GM19452 (cell line): ENCODE results near the gene GALNS.

Experiments used
- ATAC-seq: cut with Tn5 transposase; IDR thresholded peaks from one replicate; pipeline ENCODE4 v1.9.1; 2021; ENCODE audit not compliant: unreplicated experiment

The GALNS gene

DNA sequence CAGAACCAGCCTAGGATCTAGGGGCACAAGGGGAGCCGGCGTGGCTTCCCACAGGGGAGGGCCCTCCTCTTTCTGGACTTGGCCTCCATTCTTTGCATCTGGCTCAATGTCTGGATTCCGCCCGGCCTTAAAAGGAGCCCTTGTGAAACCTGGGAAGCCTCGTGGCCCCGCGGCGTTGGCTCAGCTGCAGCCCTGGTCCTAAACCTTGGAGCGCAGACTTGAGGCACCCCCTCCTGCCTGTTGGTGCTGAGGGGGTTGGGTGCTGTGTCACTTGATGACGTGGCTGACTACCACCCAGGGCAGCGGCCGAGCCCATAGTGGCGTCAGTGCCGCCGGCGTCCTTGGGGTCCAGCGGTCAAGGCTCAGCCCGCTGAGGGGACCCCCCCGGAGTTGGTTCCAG lies 4.6 kb upstream of the GALNS start:
- ATAC-seq, result no peak

GRCh38 chr16:88859381-88860091 lies 2.8 kb upstream of the GALNS start:
- no peak for ATAC-seq

DNA sequence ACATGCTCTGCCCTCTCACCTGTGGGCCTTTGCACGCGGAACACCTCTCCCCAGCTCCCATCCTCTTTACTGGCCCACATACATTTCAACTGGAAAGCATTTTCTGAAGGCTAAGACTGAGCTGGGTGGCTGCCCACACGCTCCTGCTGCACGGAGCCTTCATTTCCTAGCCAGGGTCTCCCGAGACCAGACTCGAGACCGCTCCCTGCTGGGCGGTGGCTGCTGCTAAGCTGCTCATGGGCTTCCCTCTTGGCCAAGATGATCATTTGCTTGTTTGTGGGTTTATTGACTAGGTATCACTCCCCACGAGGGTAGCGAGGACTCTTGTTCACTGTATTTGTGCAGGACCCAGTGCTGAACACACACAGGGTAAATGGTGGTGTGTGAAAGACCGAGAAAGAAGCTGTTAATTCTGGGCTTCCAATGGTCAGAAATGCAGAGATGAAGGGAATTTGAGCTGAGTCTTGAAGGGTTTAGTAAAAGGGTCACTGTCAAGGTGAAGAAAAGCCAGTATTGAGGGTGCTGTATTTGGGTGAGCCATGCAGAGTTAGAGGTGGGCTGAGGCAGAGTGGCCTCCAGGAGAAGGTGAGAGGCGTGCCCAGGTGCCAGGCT lies 1.1 kb upstream of the GALNS start:
- ATAC-seq, result no peak

- no peak for ATAC-seq
Observed at GRCh38 chr16:88856122-88856827, 472 bp downstream of the GALNS start.

DNA sequence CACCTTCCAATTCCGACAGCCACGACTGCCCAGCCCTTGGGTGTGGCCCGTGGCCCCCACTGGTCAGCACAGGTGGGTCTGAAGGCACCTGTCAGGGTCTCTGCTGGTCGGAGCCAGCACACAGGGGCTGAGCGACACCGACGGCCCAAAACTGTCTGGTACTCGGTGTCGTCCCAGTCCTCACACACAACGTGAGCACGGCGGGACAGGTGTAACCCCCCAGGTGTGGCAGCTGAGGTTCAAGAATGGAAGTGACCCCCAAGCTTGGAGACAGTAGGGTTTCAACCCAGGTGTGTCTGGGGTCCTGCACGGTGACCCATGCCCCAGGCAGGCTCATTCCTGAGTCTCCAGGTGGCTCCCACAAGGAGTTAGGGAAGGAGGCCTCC lies 1.0 kb downstream of the GALNS start:
- ATAC-seq, result no peak

GRCh38 chr16:88855176-88855575 lies 1.6 kb downstream of the GALNS start:
- no peak for ATAC-seq

GRCh38 chr16:88854306-88855111 lies 2.2 kb downstream of the GALNS start:
- no peak for ATAC-seq

GRCh38 chr16:88853325-88853941 lies 3.3 kb downstream of the GALNS start:
- ATAC-seq, result no peak

DNA sequence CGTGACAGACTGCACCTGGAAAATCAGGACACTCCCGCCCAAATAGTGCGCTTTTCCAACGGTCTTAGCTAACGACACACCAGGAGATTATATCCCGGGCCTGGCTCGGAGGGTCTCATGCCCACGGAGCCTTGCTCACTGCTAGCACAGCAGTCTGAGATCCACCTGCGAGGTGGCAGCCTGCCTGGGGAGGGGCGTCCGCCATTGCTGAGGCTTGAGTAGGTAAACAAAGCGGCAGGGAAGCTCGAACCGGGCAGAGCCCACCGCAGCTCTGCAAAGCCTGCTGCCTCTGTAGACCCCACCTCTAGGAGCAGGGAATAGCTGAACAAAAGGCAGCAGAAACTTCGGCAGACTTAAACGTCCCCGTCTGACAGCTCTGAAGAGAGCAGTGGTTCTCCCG lies 5.1 kb downstream of the GALNS start:
- ATAC-seq, result no peak

DNA sequence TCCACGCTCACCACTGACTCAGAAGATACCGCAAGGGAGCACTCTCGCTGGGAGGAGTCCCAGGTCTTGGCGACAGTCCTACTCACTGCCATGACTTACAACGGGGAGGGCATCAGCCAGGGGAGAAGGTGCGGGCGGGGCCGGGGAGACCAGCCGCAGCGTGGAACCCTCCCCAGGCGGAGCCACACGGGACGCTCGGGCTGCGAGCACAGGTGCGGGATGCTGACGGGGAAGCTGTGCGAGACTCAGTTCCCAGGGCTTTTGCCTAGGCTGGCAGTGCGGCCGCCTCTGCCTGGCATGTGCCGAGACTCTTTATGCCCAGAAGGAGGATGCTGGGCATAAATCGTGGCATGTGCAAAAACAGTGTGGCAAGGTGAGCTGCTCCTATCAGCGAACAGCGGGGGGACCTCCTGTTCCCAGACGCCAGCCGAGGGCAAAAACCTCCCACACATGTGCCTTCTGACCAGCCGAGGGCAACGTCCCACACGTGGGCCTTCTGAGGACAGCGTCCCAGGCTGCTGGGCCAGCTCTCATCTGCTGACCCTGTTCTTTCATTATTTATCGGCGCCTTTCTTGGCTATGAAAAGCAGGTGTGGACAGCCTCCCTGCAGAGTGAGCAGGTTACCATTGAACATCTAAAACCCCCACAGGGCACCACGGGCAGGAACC lies 6.1 kb downstream of the GALNS start:
- ATAC-seq, result no peak

GRCh38 chr16:88848557-88848956 lies 8.2 kb downstream of the GALNS start:
- ATAC-seq, result no peak

- ATAC-seq, result no peak
Observed at GRCh38 chr16:88847654-88848053, 9.1 kb downstream of the GALNS start.

DNA sequence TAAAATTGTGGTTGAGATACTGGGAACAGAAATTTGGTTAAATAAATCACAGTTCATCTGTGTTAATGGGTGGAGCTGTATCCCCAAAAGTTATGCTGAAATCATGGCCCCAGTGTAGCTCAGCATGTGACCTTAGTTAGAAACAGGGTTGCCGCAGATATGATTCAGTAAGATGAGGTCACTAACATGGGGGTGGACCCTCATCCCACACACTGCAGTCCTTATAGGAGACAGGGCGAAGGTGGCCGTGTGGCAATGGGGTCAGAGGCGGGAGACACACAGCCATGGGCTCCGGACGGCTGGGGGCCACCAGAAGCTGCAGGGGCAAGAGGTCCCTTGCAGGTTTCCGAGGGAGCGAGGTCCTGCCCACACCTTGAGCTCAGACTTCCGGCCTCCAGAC lies 10.7 kb downstream of the GALNS start:
- no peak for ATAC-seq

DNA sequence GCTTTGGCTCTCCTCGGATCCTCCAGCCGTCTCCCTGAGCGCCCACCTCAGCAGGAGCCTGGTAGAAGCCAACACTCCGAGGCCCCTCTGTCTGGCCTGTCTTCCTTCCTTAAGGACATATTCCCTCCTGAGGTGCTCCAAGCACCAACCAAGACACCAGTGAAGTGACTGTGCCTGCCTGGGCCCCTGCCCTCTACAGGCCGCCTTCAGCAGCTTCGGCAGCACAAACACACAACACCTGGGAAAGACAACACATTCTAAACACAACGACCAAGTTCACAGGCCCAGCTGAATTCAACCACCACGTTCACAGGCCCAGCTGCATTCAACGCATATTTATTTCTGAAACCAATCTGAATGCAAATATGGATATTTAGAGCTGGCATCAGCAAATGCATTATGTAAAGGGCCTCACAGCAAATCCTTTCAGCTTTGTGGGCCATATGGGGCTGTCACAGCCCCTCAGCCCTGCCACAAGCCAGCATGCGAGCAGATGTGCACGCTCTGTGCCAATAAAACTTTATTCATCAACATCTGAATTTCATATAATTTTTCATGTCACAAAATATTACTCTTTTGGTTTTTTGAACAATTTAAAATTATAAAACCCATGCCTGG lies 12.2 kb downstream of the GALNS start:
- no peak for ATAC-seq

DNA sequence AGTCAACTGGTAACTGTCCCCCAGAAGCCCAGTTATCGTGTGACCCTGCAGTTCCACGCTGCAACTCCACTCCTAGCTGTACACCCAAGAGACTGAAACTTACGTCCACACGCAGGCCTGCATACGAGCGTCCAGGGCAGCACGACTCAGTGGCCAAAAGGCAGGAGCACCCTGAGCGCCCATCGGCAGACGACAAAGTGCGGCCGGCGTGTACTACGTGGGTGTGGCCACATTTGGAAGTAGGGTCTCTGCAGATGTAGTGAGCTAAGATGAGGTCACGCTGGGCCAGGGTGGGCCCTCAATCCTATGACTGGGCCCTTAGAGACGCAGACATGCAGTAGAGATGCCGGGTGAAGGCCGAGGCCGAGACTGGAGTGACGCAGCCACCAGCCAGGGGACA lies 13.5 kb downstream of the GALNS start:
- no peak for ATAC-seq

DNA sequence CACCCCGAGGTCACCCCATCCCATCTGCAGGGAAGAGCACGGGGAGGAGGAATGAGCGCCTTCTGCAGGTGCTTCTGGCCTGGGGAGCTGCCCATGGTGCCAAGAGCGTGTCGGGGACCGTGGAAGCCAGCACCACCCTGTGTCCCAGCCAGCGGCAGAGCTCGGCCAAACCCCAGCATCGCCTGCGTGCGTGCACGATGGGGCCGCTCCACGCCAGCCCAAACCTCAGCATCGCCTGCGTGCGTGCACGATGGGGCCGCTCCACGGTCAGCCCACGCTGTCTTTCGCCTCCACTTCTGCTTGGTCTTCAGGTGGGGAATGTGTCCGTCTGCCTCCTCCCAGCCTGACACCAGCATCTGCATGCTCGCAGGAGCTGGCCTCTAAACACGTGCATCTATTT lies 13.9 kb downstream of the GALNS start:
- ATAC-seq, result no peak

DNA sequence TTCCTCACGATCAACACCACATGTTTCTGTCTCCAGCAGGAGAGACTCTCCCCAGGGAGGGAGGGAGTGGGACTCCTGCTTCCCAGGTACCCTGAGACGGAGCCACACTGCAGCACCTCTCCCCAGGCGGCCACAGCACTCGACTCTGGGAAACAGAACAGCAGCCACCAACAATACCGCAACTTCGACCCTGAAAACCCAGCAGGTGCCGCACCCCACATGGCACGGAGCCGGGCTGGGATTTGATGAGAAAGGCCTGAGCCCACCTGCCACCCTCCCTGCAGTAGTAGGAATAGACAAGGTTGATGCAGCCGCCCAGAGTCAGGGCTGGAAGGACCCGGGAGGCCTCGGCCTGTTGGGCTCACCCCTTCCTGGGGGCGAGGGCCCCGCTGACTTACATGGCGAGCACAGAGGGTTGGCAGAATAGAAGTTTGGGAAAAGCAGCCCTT lies 14.4 kb downstream of the GALNS start:
- no peak for ATAC-seq

DNA sequence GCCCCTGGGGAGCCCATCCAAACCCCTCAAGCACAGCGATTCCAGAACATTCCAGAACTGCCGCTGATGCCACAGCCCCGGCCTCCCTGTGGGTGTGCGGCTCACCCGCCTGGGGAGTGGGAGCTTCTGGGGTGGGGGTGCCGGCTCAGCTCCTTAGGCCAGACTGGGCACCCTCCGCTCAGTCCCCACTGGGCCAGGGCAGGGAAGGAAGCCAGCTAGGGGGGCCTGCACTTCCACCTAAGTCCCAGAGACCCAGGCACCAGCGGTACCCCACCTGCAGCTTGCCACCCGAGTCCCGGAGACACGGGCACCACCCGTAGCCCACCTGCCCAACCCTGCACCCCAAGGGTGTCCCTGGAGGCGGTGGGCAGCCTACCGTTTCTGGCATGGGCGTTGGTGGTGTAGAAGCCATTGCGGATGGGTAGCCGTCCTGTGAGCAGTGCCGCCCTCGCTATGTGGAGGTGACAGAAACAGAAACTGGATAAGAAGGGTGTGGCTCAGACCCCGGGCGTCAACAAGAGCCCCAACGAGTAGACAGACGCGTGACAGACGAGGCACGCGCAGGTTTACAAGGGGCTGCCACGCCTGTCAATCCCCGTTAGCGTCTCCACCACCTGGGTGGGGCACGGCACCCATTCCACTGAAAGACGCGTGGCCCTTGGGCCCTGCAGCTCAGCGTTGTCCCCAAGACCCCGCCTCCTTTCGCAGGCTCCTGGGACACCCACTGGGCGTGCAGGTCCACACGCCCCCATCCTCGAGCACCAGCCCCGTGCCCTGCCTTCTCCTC lies 15.0 kb downstream of the GALNS start:
- ATAC-seq, result no peak

DNA sequence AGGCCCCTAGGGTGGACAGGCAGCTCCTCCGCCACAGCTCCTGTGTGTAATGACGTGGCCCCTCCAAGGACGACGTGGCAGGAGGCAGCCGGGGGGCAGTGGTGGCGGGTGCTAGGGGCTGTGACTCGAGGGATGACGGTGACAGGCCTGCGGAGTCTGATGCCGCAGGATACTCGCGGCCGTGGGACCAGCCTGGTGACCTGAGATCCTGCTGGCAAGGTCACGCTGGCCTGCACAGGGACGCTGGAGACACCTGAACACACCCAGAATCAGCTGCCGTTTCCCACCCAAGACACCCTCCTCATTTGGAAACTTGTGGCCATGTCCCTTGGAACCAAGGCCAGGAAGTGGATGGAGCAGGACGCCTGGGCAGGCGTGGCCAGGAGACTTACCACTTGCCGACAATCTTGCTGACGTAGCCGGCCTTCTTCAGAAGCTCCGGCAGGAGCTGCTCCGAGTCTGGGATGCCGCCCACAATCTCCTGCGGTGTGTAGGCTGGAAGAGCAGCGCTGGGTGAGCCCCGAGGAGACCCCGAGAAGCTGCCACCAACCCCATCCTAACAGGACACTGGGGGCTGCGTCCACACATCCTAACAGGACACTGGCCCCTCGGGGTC lies 16.0 kb downstream of the GALNS start:
- ATAC-seq, result no peak
